ENCODE results near the gene SEZ6L.

DNA sequence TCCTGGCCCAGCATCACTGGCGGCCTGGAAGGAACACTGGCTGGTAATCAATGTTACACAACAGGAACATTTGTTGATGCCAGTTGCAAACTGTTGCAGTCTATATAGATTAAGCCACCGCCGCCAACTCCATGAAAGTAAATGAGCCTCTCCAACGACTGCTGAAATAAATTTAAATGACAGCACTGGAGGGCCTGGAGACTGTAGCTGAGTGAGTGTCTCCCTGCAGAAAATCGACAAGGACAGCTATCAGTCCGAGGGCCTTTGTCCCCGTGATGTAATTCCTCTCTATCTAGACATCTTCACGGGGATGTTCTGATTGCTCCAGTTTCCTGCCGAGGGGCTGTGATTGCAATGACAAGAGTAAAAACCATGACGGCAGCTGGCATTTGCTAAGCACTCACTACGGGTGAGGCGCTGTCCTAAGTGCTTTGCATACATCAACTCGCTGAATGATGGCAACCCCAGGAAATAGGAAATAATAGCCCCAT lies 120.4 kb downstream of the SEZ6L start:
- TF ChIP-seq, protein P1, sequence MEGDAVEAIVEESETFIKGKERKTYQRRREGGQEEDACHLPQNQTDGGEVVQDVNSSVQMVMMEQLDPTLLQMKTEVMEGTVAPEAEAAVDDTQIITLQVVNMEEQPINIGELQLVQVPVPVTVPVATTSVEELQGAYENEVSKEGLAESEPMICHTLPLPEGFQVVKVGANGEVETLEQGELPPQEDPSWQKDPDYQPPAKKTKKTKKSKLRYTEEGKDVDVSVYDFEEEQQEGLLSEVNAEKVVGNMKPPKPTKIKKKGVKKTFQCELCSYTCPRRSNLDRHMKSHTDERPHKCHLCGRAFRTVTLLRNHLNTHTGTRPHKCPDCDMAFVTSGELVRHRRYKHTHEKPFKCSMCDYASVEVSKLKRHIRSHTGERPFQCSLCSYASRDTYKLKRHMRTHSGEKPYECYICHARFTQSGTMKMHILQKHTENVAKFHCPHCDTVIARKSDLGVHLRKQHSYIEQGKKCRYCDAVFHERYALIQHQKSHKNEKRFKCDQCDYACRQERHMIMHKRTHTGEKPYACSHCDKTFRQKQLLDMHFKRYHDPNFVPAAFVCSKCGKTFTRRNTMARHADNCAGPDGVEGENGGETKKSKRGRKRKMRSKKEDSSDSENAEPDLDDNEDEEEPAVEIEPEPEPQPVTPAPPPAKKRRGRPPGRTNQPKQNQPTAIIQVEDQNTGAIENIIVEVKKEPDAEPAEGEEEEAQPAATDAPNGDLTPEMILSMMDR (IDR thresholded peaks at IDR 0.05; ENCODE audit: low read length): no peak
- no peak for TF ChIP-seq EZH2 (IDR thresholded peaks at IDR 0.05; ENCODE audit: borderline replicate concordance, low read length)
